HG03469 (cell line): ENCODE data around the gene SBK3.
"Not testable (repeated sequence)": the region's sequence is repeated elsewhere in the genome, so short reads cannot be mapped to it uniquely, and the experiment has no call there.

ENCODE experiments used
- ATAC-seq: cut with Tn5 transposase; IDR thresholded peaks from one replicate; pipeline ENCODE4 v1.9.1; 2021; ENCODE audit warnings: mild to moderate bottlenecking, moderate library complexity, moderate number of reproducible peaks; ENCODE audit not compliant: unreplicated experiment

The SBK3 gene

GRCh38 chr19:55542292-55542855, 3.0 kb downstream of the SBK3 start:
- ATAC-seq: no peak

- ATAC-seq: no peak
These were observed 4.3 kb downstream of the SBK3 start for GRCh38 chr19:55541091-55541490.

- no peak for ATAC-seq
These were observed 4.7 kb downstream of the SBK3 start for GRCh38 chr19:55540619-55541018.

GRCh38 chr19:55539090-55539984, 6.0 kb downstream of the SBK3 start:
- ATAC-seq: no peak

GRCh38 chr19:55538132-55538531, 7.2 kb downstream of the SBK3 start:
- no peak for ATAC-seq

- no peak for ATAC-seq
These were observed 7.6 kb downstream of the SBK3 start for GRCh38 chr19:55537741-55538111.

GRCh38 chr19:55536951-55537740, 8.2 kb downstream of the SBK3 start, which contains the start of gene SBK2:
SBK2 (minus strand) TSS chr19:55537133; CDS start chr19:55536294, 839 bp downstream.
- ATAC-seq: no peak

GRCh38 chr19:55536366-55536765, 9.0 kb downstream of the SBK3 start:
- ATAC-seq: no peak

- no peak for ATAC-seq
These were observed 9.4 kb downstream of the SBK3 start for GRCh38 chr19:55535965-55536350.

GRCh38 chr19:55535173-55535964, 10.0 kb downstream of the SBK3 start:
- ATAC-seq: no peak

GRCh38 chr19:55534280-55534679, 11.1 kb downstream of the SBK3 start:
- not testable (repeated sequence) for ATAC-seq

- no peak for ATAC-seq
These were observed 14.3 kb downstream of the SBK3 start for GRCh38 chr19:55530996-55531395.

- ATAC-seq: no peak
These were observed 15.6 kb downstream of the SBK3 start for GRCh38 chr19:55529636-55530234.

- no peak for ATAC-seq
These were observed 17.1 kb downstream of the SBK3 start for GRCh38 chr19:55528030-55528803.

- ATAC-seq: no peak
These were observed 17.9 kb downstream of the SBK3 start for GRCh38 chr19:55527197-55528029.

- no peak for ATAC-seq
These were observed 18.8 kb downstream of the SBK3 start for GRCh38 chr19:55526216-55527196.

- ATAC-seq: no peak
These were observed 19.8 kb downstream of the SBK3 start for GRCh38 chr19:55525289-55526101.
